Mesendoderm (in vitro differentiated cells): ENCODE data around the gene BATF2.
"Not testable (repeated sequence)": the region's sequence is repeated elsewhere in the genome, so short reads cannot be mapped to it uniquely, and the experiment has no call there.

Experiments used
- DNase-seq: peaks from one replicate; pipeline ENCODE4 v3.0.0; 2013
- H2AK5ac ChIP-seq: 2 replicates; pipeline ENCODE4 v1.6.1; 2013; ENCODE audit warnings: low read length, inconsistent platforms
- H2BK120ac ChIP-seq: 2 replicates; pipeline ENCODE4 v1.6.1; 2013; ENCODE audit warnings: low read depth, mild to moderate bottlenecking, low read length, moderate library complexity, mixed read lengths
- H2BK15ac ChIP-seq: replicated peaks from 2 replicates; pipeline ENCODE4 v1.6.1; 2013; ENCODE audit warnings: low read depth, mild to moderate bottlenecking, moderate library complexity
- H2BK5ac ChIP-seq: 2 replicates; pipeline ENCODE4 v1.6.1; 2013; ENCODE audit warnings: low read length, inconsistent platforms
- H3K18ac ChIP-seq: 2 replicates; pipeline ENCODE4 v1.6.1; 2013; ENCODE audit warnings: mild to moderate bottlenecking, low read length, mixed read lengths
- H3K23ac ChIP-seq: one replicate; pipeline ENCODE4 v1.6.1; 2013; ENCODE audit warnings: low read length
- H3K27ac ChIP-seq: 2 replicates; pipeline ENCODE4 v1.5.1; 2013; ENCODE audit warnings: low read depth, mild to moderate bottlenecking, inconsistent platforms, low read length, moderate library complexity
- H3K27me3 ChIP-seq: 2 replicates; pipeline ENCODE4 v1.6.1; 2013; ENCODE audit warnings: low read length, control low read depth, mild to moderate bottlenecking, inconsistent platforms; ENCODE audit not compliant: insufficient read depth, poor library complexity
- H3K36me3 ChIP-seq: 2 replicates; pipeline ENCODE4 v1.6.1; 2013; ENCODE audit warnings: low read length, inconsistent platforms; ENCODE audit not compliant: control insufficient read depth, insufficient read depth
- H3K4ac ChIP-seq: one replicate; pipeline ENCODE4 v1.6.1; 2013; ENCODE audit warnings: low read depth, mild to moderate bottlenecking, low read length, moderate library complexity
- H3K4me1 ChIP-seq: 2 replicates; pipeline ENCODE4 v1.6.1; 2013; ENCODE audit warnings: low read depth, low read length, inconsistent platforms; ENCODE audit not compliant: control insufficient read depth
- H3K4me2 ChIP-seq: 2 replicates; pipeline ENCODE4 v1.6.1; 2013; ENCODE audit warnings: low read length
- H3K4me3 ChIP-seq: 2 replicates; pipeline ENCODE4 v1.5.1; 2013; ENCODE audit warnings: mild to moderate bottlenecking, low read length
- H3K56ac ChIP-seq: one replicate; pipeline ENCODE4 v1.6.1; 2013; ENCODE audit warnings: low read length
- H3K79me1 ChIP-seq: 2 replicates; pipeline ENCODE4 v1.6.1; 2013; ENCODE audit warnings: low read length, inconsistent platforms
- H3K79me2 ChIP-seq: 2 replicates; pipeline ENCODE4 v1.6.1; 2013; ENCODE audit warnings: mild to moderate bottlenecking, low read length; ENCODE audit not compliant: control insufficient read depth, insufficient read depth
- H3K9ac ChIP-seq: 2 replicates; pipeline ENCODE4 v1.6.1; 2013; ENCODE audit warnings: low read length, inconsistent platforms
- H4K5ac ChIP-seq: one replicate; pipeline ENCODE4 v1.6.1; 2013; ENCODE audit warnings: low read length
- H4K8ac ChIP-seq: one replicate; pipeline ENCODE4 v1.6.1; 2013; ENCODE audit warnings: low read depth, mild to moderate bottlenecking, control low read depth, low read length, moderate library complexity
- WGBS: extraction: QIAGEN DNeasy Blood & Tissue Kit; methylation state at CpG from one replicate; pipeline ENCODE4 v1.1.7; 2013; ENCODE audit warnings: low lambda C conversion rate, missing lambda C conversion rate; ENCODE audit not compliant: insufficient coverage; ENCODE audit errors: extremely low coverage; 5-methylcytosine and 5-hydroxymethylcytosine counted together

The BATF2 gene

GRCh38 chr11:65027213-65028067 lies 30.7 kb upstream of the BATF2 start, which contains the start of gene SNX15:
SNX15 (plus strand) TSS chr11:65027439; CDS start chr11:65027538, 99 bp downstream.
- WGBS: no CpG with 5 or more reads among the region's 51 CpGs
- Histone ChIP-seq H3K4me2 (peak within 1 kb of the TSS; percentile 42), H3K27me3 (no peaks in the 10 kb centered on the region), H3K79me2 (no peaks in the 10 kb centered on the region), H3K4ac (no peak within 1 kb of the TSS), H2BK5ac (no peak within 1 kb of the TSS), H4K8ac (no peak within 1 kb of the TSS), H4K5ac (no peak within 1 kb of the TSS), H2BK120ac (no peak within 1 kb of the TSS), H3K27ac (no peak within 1 kb of the TSS), H2AK5ac (no peak within 1 kb of the TSS), H3K56ac (peak within 1 kb of the TSS; percentile 66), H3K36me3 (no peaks in the 10 kb centered on the region), H3K18ac (peak within 1 kb of the TSS; percentile 82), H2BK15ac (no peak within 1 kb of the TSS), H3K79me1 (no peaks in the 10 kb centered on the region), H3K9ac (peak within 1 kb of the TSS; percentile 63), H3K4me3 (peak within 1 kb of the TSS; percentile 20), H3K4me1 (no peaks in the 10 kb centered on the region), H3K23ac (no peak within 1 kb of the TSS)
- peak; percentile 98 for DNase-seq

GRCh38 chr11:65026810-65027209 lies 30.0 kb upstream of the BATF2 start:
- no peak overlapping the region for H3K27ac ChIP-seq
- no CpG with 5 or more reads among the region's 10 CpGs for WGBS
- H3K4me3 ChIP-seq: no peak overlapping the region

GRCh38 chr11:65023502-65023901 lies 26.7 kb upstream of the BATF2 start:
- no CpG with 5 or more reads among the region's 8 CpGs for WGBS
- H3K79me1 ChIP-seq, H3K4me2 ChIP-seq, H2AK5ac ChIP-seq, H4K5ac ChIP-seq, H3K27me3 ChIP-seq, H4K8ac ChIP-seq, H3K4me1 ChIP-seq, H3K79me2 ChIP-seq, H3K9ac ChIP-seq, H3K27ac ChIP-seq, H3K36me3 ChIP-seq, DNase-seq, H3K4me3 ChIP-seq, H2BK120ac ChIP-seq, H3K18ac ChIP-seq, H3K23ac ChIP-seq, H2BK15ac ChIP-seq, H2BK5ac ChIP-seq, H3K4ac ChIP-seq, H3K56ac ChIP-seq: not testable (repeated sequence)

More at GRCh38 chr11:65026810-65027209, 30.0 kb upstream of the BATF2 start:
- H2BK15ac ChIP-seq: no peak overlapping the region
- no peaks in the 10 kb centered on the region for H3K27me3 ChIP-seq
- H4K8ac ChIP-seq: no peak overlapping the region
- H3K56ac ChIP-seq: peak overlapping the region; percentile 38
- H3K79me2 ChIP-seq: no peaks in the 10 kb centered on the region
- H2BK5ac ChIP-seq: no peak overlapping the region
- H2BK120ac ChIP-seq: no peak overlapping the region
- H3K23ac ChIP-seq: no peak overlapping the region
- H3K18ac ChIP-seq: no peak overlapping the region
- no peak overlapping the region for H3K4me2 ChIP-seq
- no peaks in the 10 kb centered on the region for H3K36me3 ChIP-seq
- no peak overlapping the region for H2AK5ac ChIP-seq
- H3K79me1 ChIP-seq: no peaks in the 10 kb centered on the region
- no peak overlapping the region for H4K5ac ChIP-seq
- H3K9ac ChIP-seq: peak overlapping the region; percentile 19
- no peak for DNase-seq
- H3K4ac ChIP-seq: no peak overlapping the region
- no peaks in the 10 kb centered on the region for H3K4me1 ChIP-seq

GRCh38 chr11:65021509-65021908 lies 24.7 kb upstream of the BATF2 start:
- Histone ChIP-seq H4K5ac (no peak overlapping the region), H3K27ac (no peak overlapping the region), H3K79me1 (peaks cover 2% of the 10 kb centered on the region), H3K4me3 (no peak overlapping the region), H3K9ac (no peak overlapping the region), H3K4me1 (no peaks in the 10 kb centered on the region), H4K8ac (no peak overlapping the region), H2BK120ac (no peak overlapping the region), H2BK5ac (no peak overlapping the region), H3K4me2 (no peak overlapping the region), H3K18ac (no peak overlapping the region), H3K56ac (no peak overlapping the region), H3K36me3 (peaks cover 3% of the 10 kb centered on the region), H3K27me3 (no peaks in the 10 kb centered on the region), H2BK15ac (no peak overlapping the region), H3K23ac (no peak overlapping the region), H3K4ac (no peak overlapping the region), H2AK5ac (no peak overlapping the region), H3K79me2 (no peaks in the 10 kb centered on the region)
- WGBS: no CpG with 5 or more reads among the region's 11 CpGs
- DNase-seq: no peak

- Histone ChIP-seq H3K27ac (no peak overlapping the region), H3K23ac (no peak overlapping the region), H3K4me2 (no peak overlapping the region), H3K56ac (no peak overlapping the region), H2BK5ac (no peak overlapping the region), H3K4me3 (no peak overlapping the region), H3K18ac (no peak overlapping the region), H2AK5ac (no peak overlapping the region), H2BK15ac (no peak overlapping the region), H3K79me2 (no peaks in the 10 kb centered on the region), H3K4ac (no peak overlapping the region), H3K9ac (no peak overlapping the region), H4K8ac (no peak overlapping the region), H3K27me3 (no peaks in the 10 kb centered on the region), H4K5ac (no peak overlapping the region), H3K79me1 (peaks cover 2% of the 10 kb centered on the region), H2BK120ac (no peak overlapping the region), H3K4me1 (no peaks in the 10 kb centered on the region), H3K36me3 (peaks cover 3% of the 10 kb centered on the region)
- WGBS: no CpG with 5 or more reads among the region's 3 CpGs
- DNase-seq: no peak
Measured at GRCh38 chr11:65021003-65021402, 24.2 kb upstream of the BATF2 start.
